Measurements from ENCODE around the gene ADAMTSL2. TPM values are rescaled to one million over a fixed set of nuclear protein-coding genes. Genes with fewer than 3 reads are reported as not detected.

The ADAMTSL2 gene
- total RNA-seq, 1 experiment from 2014 or later, result 0.87 TPM

DNA sequence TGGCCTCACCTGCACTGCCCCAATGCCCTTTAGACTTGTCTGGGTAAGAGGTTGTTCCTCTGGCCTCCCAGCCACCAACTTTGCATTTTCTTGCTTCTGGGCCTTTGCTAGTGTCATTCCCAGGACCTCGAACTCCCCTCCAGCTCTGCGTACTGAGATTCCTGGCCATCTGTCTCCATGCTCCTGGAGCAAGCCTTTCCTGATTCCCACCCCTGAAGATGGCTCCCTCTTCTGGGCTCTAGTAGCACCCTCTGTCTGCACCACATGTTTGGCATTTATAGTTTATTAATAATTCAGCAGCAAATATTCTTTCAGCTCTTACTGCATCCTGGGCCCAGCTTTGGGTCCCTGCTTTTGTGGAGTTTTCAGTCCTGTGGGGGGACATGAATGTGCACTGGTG lies 59.8 kb downstream of the ADAMTSL2 start:
- no peak for DNase-seq (ENCODE audit: low spot score)
- POLR2A ChIA-PET, result no interaction called here
- Mint-ChIP-seq H3K9me3 (peaks cover 27% of the 10 kb centered on the region), H3K27me3 (ENCODE audit: low read depth) (peaks cover 17% of the 10 kb centered on the region), H3K36me3 (peaks cover 18% of the 10 kb centered on the region), H3K4me1 (no peaks in the 10 kb centered on the region), H3K4me3 (no peak overlapping the region), H3K27ac (no peak overlapping the region)
- no peak for ATAC-seq
- CTCF ChIA-PET, result interaction anchor here (1.0 to 3.1 kb wide), 6 partner anchors 8 to 134 kb away, joined by 3 to 11 read pairs (median 4); partner anchors contain the start of gene ADAMTSL2
- no peak for TF ChIP-seq ZNF532 (CRISPR knock-in tag; IDR thresholded peaks at IDR 0.05; ENCODE audit: borderline replicate concordance)
- TF ChIP-seq USF1 (CRISPR knock-in tag; IDR thresholded peaks at IDR 0.05), result no peak
- no peak for TF ChIP-seq NR1H2 (CRISPR knock-in tag; IDR thresholded peaks at IDR 0.05)
- TF ChIP-seq ZNF232 (CRISPR knock-in tag; IDR thresholded peaks at IDR 0.05), result no peak
- TF ChIP-seq ZNF219 (CRISPR knock-in tag; IDR thresholded peaks at IDR 0.05; ENCODE audit: borderline replicate concordance), result no peak
- TF ChIP-seq PREB (CRISPR knock-in tag; IDR thresholded peaks at IDR 0.05; ENCODE audit: borderline replicate concordance), result no peak
- TF ChIP-seq ZNF512 (CRISPR knock-in tag; IDR thresholded peaks at IDR 0.05; ENCODE audit: borderline replicate concordance), result no peak
- TF ChIP-seq, protein P1, sequence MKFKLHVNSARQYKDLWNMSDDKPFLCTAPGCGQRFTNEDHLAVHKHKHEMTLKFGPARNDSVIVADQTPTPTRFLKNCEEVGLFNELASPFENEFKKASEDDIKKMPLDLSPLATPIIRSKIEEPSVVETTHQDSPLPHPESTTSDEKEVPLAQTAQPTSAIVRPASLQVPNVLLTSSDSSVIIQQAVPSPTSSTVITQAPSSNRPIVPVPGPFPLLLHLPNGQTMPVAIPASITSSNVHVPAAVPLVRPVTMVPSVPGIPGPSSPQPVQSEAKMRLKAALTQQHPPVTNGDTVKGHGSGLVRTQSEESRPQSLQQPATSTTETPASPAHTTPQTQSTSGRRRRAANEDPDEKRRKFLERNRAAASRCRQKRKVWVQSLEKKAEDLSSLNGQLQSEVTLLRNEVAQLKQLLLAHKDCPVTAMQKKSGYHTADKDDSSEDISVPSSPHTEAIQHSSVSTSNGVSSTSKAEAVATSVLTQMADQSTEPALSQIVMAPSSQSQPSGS (CRISPR knock-in tag; IDR thresholded peaks at IDR 0.05; ENCODE audit: borderline replicate concordance, low read depth), result no peak
- TF ChIP-seq TCF7 (CRISPR knock-in tag; IDR thresholded peaks at IDR 0.05; ENCODE audit: low read depth), result no peak
- no peak for TF ChIP-seq NR2C2 (CRISPR knock-in tag; IDR thresholded peaks at IDR 0.05)
- TF ChIP-seq, protein P2, sequence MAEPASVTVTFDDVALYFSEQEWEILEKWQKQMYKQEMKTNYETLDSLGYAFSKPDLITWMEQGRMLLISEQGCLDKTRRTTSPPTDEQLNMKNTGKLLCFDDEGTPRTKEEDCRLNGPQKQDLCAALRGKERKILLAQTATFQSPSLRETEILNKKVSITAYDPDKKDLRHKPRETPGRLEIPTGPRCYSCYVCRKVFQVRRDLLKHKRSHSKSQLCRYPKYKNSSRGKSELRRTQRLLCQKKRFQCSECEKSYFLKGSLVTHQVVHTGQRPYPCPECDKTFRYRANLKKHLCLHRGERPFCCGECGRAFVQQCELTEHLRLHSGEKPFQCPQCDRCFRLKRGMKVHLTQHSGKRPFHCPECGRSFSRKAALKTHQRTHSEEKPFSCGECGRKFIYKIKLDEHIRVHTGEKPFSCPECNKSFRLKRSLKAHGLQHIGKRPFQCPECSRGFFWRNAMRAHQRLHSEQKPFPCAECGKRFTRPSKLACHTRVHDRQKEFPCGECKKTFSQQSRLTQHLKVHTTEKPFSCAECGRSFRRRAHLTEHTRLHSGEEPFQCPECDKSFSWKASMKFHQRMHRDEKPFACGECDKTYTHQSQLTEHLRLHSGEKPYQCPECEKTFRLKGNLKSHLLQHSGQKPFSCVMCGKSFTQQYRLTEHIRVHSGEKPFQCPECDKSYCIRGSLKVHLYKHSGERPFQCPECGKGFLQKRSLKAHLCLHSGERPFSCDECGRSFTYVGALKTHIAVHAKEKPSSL (CRISPR knock-in tag; conservative IDR thresholded peaks at IDR 0.05), result no peak
- TF ChIP-seq CREB1 (CRISPR knock-in tag; IDR thresholded peaks at IDR 0.05), result no peak
- TF ChIP-seq ZSCAN18 (CRISPR knock-in tag; IDR thresholded peaks at IDR 0.05), result no peak
- no peak for TF ChIP-seq TP53 (CRISPR knock-in tag; IDR thresholded peaks at IDR 0.05)
- no peak for TF ChIP-seq ATF3 (CRISPR knock-in tag; conservative IDR thresholded peaks at IDR 0.05)
- TF ChIP-seq, protein P3, sequence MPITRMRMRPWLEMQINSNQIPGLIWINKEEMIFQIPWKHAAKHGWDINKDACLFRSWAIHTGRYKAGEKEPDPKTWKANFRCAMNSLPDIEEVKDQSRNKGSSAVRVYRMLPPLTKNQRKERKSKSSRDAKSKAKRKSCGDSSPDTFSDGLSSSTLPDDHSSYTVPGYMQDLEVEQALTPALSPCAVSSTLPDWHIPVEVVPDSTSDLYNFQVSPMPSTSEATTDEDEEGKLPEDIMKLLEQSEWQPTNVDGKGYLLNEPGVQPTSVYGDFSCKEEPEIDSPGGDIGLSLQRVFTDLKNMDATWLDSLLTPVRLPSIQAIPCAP (CRISPR knock-in tag; IDR thresholded peaks at IDR 0.05), result no peak
- no peak for TF ChIP-seq GTF2I (CRISPR knock-in tag; conservative IDR thresholded peaks at IDR 0.05)
- no peak for TF ChIP-seq JAZF1 (CRISPR knock-in tag; IDR thresholded peaks at IDR 0.05)
